B cell (primary cell): ENCODE results near the gene EML1. TPM values are rescaled to one million over a fixed set of nuclear protein-coding genes. Genes with fewer than 3 reads are reported as not detected.

ENCODE experiments used
- ATAC-seq: fragments of 200-7000 bp; cut with Tn5 transposase; one replicate; pipeline ENCODE4 v1.10.0; 2021; ENCODE audit warnings: low read depth, mild to moderate bottlenecking, moderate number of reproducible peaks, moderate library complexity
- CTCF ChIA-PET: fragments of 350-600 bp; sonication (Branson Sonifier 250); formaldehyde crosslinking; loops from one replicate; lab custom pipeline; 2021; ENCODE audit warnings: antibody characterized with exemption, inconsistent platforms; lab: Charles Lee
- POLR2A ChIA-PET: fragments of 350-600 bp; sonication (Branson Sonifier 250); formaldehyde crosslinking; loops from one replicate; lab custom pipeline; 2021; ENCODE audit warnings: antibody characterized with exemption; lab: Charles Lee
- DNase-seq: peaks from one replicate; pipeline ENCODE4 v3.0.0; 2013
- H2AFZ ChIP-seq: 2 replicates; pipeline ENCODE4 v1.6.1; 2012; ENCODE audit warnings: mild to moderate bottlenecking, low read depth, low read length; ENCODE audit not compliant: insufficient read depth, poor library complexity, severe bottlenecking
- H3K27ac ChIP-seq, 2 donors: 1 replicate in 1 of 2; 2 replicates in 1 of 2; pipeline ENCODE4 v1.5.1; 2012 to 2013; ENCODE audit warnings: low read length in 2 of 2, mild to moderate bottlenecking in 2 of 2, moderate library complexity in 1 of 2
- H3K27me3 ChIP-seq, 4 experiments: fragments of 200-600 bp in 1 of 4; sonication (generic) in 1 of 4; replicated peaks in 1 of 4; 1 replicate in 2 of 4; 2 replicates in 2 of 4; pipeline versions ENCODE4 v1.6.1 to v1.7.0; 2013 to 2016; ENCODE audit warnings: low read length in 3 of 4, mild to moderate bottlenecking in 2 of 4, mixed read lengths in 1 of 4, moderate library complexity in 1 of 4; ENCODE audit not compliant: insufficient read depth in 4 of 4, control insufficient read depth in 3 of 4; ENCODE audit errors: control extremely low read depth in 1 of 4
- H3K36me3 ChIP-seq, 2 experiments: replicated peaks in 1 of 2; 1 replicate in 1 of 2; 2 replicates in 1 of 2; pipeline versions ENCODE4 v1.6.1 to v1.7.1; 2013; ENCODE audit warnings: low read length in 1 of 2; ENCODE audit not compliant: insufficient read depth in 2 of 2, control insufficient read depth in 1 of 2; ENCODE audit errors: control extremely low read depth in 1 of 2, extremely low read depth in 1 of 2
- H3K4me1 ChIP-seq, 2 donors: fragments of 200-600 bp in 1 of 2; sonication (generic) in 1 of 2; 1 replicate in 1 of 2; 2 replicates in 1 of 2; pipeline versions ENCODE4 v1.5.1 to v1.6.1; 2013 to 2017; ENCODE audit warnings: low read length in 2 of 2; ENCODE audit not compliant: control insufficient read depth in 2 of 2, insufficient read depth in 2 of 2
- H3K4me2 ChIP-seq: replicated peaks from 2 replicates; pipeline ENCODE3; 2012; ENCODE audit warnings: mild to moderate bottlenecking, low read depth, low read length; ENCODE audit not compliant: poor library complexity, severe bottlenecking
- H3K4me3 ChIP-seq, 5 experiments: fragments of 200-600 bp in 1 of 5; sonication (generic) in 1 of 5; 1 replicate in 3 of 5; 2 replicates in 2 of 5; pipeline versions ENCODE4 v1.5.1 to v1.7.0; 2011 to 2016; ENCODE audit warnings: low read length in 4 of 5, mild to moderate bottlenecking in 4 of 5, low read depth in 2 of 5, control low read depth in 1 of 5, moderate library complexity in 1 of 5; ENCODE audit not compliant: insufficient read depth in 1 of 5; ENCODE audit errors: control extremely low read depth in 1 of 5, extremely low read depth in 1 of 5
- H3K79me2 ChIP-seq: fragments of 200-600 bp; sonication (generic); one replicate; pipeline ENCODE4 v1.6.0; 2016; ENCODE audit warnings: low read length; ENCODE audit not compliant: control insufficient read depth, insufficient read depth
- H3K9ac ChIP-seq: fragments of 200-600 bp; sonication (generic); 2 replicates; pipeline ENCODE4 v1.6.1; 2017; ENCODE audit warnings: mild to moderate bottlenecking, low read length, moderate library complexity
- H3K9me3 ChIP-seq, 3 donors: one replicate each; pipeline versions ENCODE4 v1.6.1 to v1.7.1; 2013; ENCODE audit warnings: low read length in 2 of 3; ENCODE audit not compliant: control insufficient read depth in 2 of 3, insufficient read depth in 1 of 3; ENCODE audit errors: control extremely low read depth in 1 of 3
- H4K20me1 ChIP-seq: 2 replicates; pipeline ENCODE4 v1.6.0; 2012; ENCODE audit warnings: mild to moderate bottlenecking, low read length; ENCODE audit not compliant: insufficient read depth, control insufficient read depth, poor library complexity, severe bottlenecking
- H3K27ac Mint-ChIP-seq: one replicate; pipeline ENCODE4 v1.8.0; 2021; ENCODE audit warnings: mixed read lengths
- H3K27me3 Mint-ChIP-seq: one replicate; pipeline ENCODE4 v1.8.0; 2021; ENCODE audit warnings: mixed read lengths
- H3K4me1 Mint-ChIP-seq: one replicate; pipeline ENCODE4 v1.8.0; 2021; ENCODE audit warnings: mixed read lengths
- H3K4me3 Mint-ChIP-seq: one replicate; pipeline ENCODE4 v1.8.0; 2021; ENCODE audit warnings: mixed read lengths
- H3K9me3 Mint-ChIP-seq: one replicate; pipeline ENCODE4 v1.8.0; 2022; ENCODE audit warnings: mixed read lengths; ENCODE audit not compliant: insufficient read depth
- CTCF ChIP-seq: fragments of 200-600 bp; IDR thresholded peaks from one replicate; pipeline ENCODE4 v1.8.0; 2022; ENCODE audit warnings: antibody characterized with exemption, mild to moderate bottlenecking
- EZH2 ChIP-seq: IDR thresholded peaks from 2 replicates; pipeline ENCODE4 v1.6.1; 2012; ENCODE audit warnings: borderline replicate concordance, low read depth, mild to moderate bottlenecking, moderate library complexity, low read length; ENCODE audit not compliant: insufficient read depth, poor library complexity, severe bottlenecking
- WGBS: methylation state at CpG from one replicate; pipeline ENCODE4 v1.1.5; 2013; ENCODE audit warnings: missing lambda C conversion rate; ENCODE audit not compliant: insufficient coverage; 5-methylcytosine and 5-hydroxymethylcytosine counted together
- intact Hi-C: fragments of 100-400 bp; cut with micrococcal nuclease; formaldehyde crosslinking; loops from one replicate; pipeline ENCODE4 v1.10.0; 2022
- polyA plus RNA-seq: library from polyadenylated mRNA; depleted of rRNA; stranded (reverse); fragments of >200 nt; gene quantifications from 2 replicates; pipeline ENCODE4 v1.2.3, GENCODE V29; 2012
- total RNA-seq, 2 donors: library from RNA; stranded (reverse); fragments of 120-200 nt in 1 of 2; gene quantifications; 1 replicate in 1 of 2; 2 replicates in 1 of 2; pipeline versions ENCODE4 v1.2.3 to v1.2.4, GENCODE V29; 2013 to 2022

The EML1 gene
- total and polyA plus RNA-seq, 2 donors (not counting 1 experiment from before 2014, with no cell fraction given), result not detected

GRCh38 chr14:99930420-99931274 lies 137.4 kb downstream of the EML1 start:
- Histone ChIP-seq H3K27ac (no peak overlapping the region), H3K9ac (no peak overlapping the region), H4K20me1 (no peaks in the 10 kb centered on the region), H3K36me3 (no peaks in the 10 kb centered on the region), H3K4me2 (no peak overlapping the region), H3K27me3 (peaks cover 0 to 8% (median 0%) of the 10 kb centered on the region in 4 experiments), H3K4me3 (no peak overlapping the region), H3K79me2 (no peaks in the 10 kb centered on the region), H3K4me1 (no peaks in the 10 kb centered on the region), H3K9me3 (peaks cover 0 to 4% (median 0%) of the 10 kb centered on the region in 3 donors), H2AFZ (no peak overlapping the region)
- intact Hi-C loops, result no loop called here
- Mint-ChIP-seq H3K9me3 (peaks cover 3% of the 10 kb centered on the region), H3K4me3 (no peak overlapping the region), H3K27ac (no peak overlapping the region), H3K27me3 (peaks cover 22% of the 10 kb centered on the region), H3K4me1 (no peaks in the 10 kb centered on the region)
- ATAC-seq (no peak), DNase-seq (no peak)
- TF ChIP-seq EZH2 (no peak), CTCF (no peak)
- CTCF ChIA-PET, result no interaction called here
- POLR2A ChIA-PET, result no interaction called here
- 90% methylated on average over 3 of the region's 6 CpGs for WGBS

GRCh38 chr14:99931308-99931707 lies 138.1 kb downstream of the EML1 start:
- H3K27ac ChIP-seq, result no peak overlapping the region
- Mint-ChIP-seq H3K4me3 (no peak overlapping the region), H3K27me3 (peaks cover 24% of the 10 kb centered on the region), H3K27ac (no peak overlapping the region), H3K9me3 (peaks cover 3% of the 10 kb centered on the region), H3K4me1 (no peaks in the 10 kb centered on the region)
- H3K27me3 ChIP-seq, result peaks cover 0 to 8% (median 0%) of the 10 kb centered on the region in 4 experiments
- no peak overlapping the region for H3K4me2 ChIP-seq
- H3K9me3 ChIP-seq, result peaks cover 0 to 4% (median 0%) of the 10 kb centered on the region in 3 donors
- no peaks in the 10 kb centered on the region for H3K4me1 ChIP-seq
- H4K20me1 ChIP-seq, result no peaks in the 10 kb centered on the region
- H3K36me3 ChIP-seq, result no peaks in the 10 kb centered on the region
- POLR2A ChIA-PET, result no interaction called here
- CTCF ChIA-PET, result no interaction called here
- no peak overlapping the region for H2AFZ ChIP-seq
- ATAC-seq (no peak), DNase-seq (no peak)
- H3K79me2 ChIP-seq, result no peaks in the 10 kb centered on the region
- TF ChIP-seq CTCF (no peak), EZH2 (no peak)
- no peak overlapping the region for H3K4me3 ChIP-seq
- WGBS, result 78% methylated on average over 4 of the region's 4 CpGs
- H3K9ac ChIP-seq, result no peak overlapping the region
- intact Hi-C loops, result no loop called here
